GM21367 (cell line): ENCODE results near the gene GIT2.
A peak's percentile ranks its signal among the peaks of the same experiment; 100 is the strongest.
"Not testable (repeated sequence)": the region's sequence is repeated elsewhere in the genome, so short reads cannot be mapped to it uniquely, and the experiment has no call there.

Experiments used
- ATAC-seq: cut with Tn5 transposase; IDR thresholded peaks from one replicate; pipeline ENCODE4 v1.9.1; 2021; ENCODE audit not compliant: unreplicated experiment

The GIT2 gene

GRCh38 chr12:109995686-109996482 is at the start of gene GIT2:
Gene GIT2, minus strand, starts transcription at chr12:109996368. Its CDS starts 144 bp downstream, at chr12:109996224.
- ATAC-seq: peak; percentile 55

GRCh38 chr12:110042264-110042663 is 46.1 kb upstream of the GIT2 start:
- no peak for ATAC-seq

- ATAC-seq: no peak
These were observed 43.1 kb upstream of the GIT2 start for GRCh38 chr12:110039085-110039807.

GRCh38 chr12:110038741-110039084 is 42.5 kb upstream of the GIT2 start:
- no peak for ATAC-seq

GRCh38 chr12:110037315-110037714 is 41.1 kb upstream of the GIT2 start:
- ATAC-seq: no peak

- ATAC-seq: no peak
These were observed 39.5 kb upstream of the GIT2 start for GRCh38 chr12:110035534-110036104.

- no peak for ATAC-seq
These were observed 37.7 kb upstream of the GIT2 start for GRCh38 chr12:110033888-110034287.

- ATAC-seq: no peak
These were observed 33.2 kb upstream of the GIT2 start for GRCh38 chr12:110029290-110029815.

- no peak for ATAC-seq
These were observed 32.2 kb upstream of the GIT2 start for GRCh38 chr12:110028323-110028722.

GRCh38 chr12:110024051-110024450 is 27.9 kb upstream of the GIT2 start:
- no peak for ATAC-seq

GRCh38 chr12:110023059-110023980 is 27.2 kb upstream of the GIT2 start:
- ATAC-seq: no peak

GRCh38 chr12:110020956-110021355 is 24.8 kb upstream of the GIT2 start:
- ATAC-seq: no peak

- no peak for ATAC-seq
These were observed 19.0 kb upstream of the GIT2 start for GRCh38 chr12:110015132-110015531.

GRCh38 chr12:110012659-110013058 is 16.5 kb upstream of the GIT2 start:
- no peak for ATAC-seq

- ATAC-seq: peak; percentile 49
These were observed 16.0 kb upstream of the GIT2 start for GRCh38 chr12:110012137-110012536.

- peak; percentile 39 for ATAC-seq
These were observed 14.9 kb upstream of the GIT2 start for GRCh38 chr12:110010853-110011723.

- not testable (repeated sequence) for ATAC-seq
These were observed 12.7 kb upstream of the GIT2 start for GRCh38 chr12:110008681-110009398.

GRCh38 chr12:110007881-110008280 is 11.7 kb upstream of the GIT2 start:
- ATAC-seq: no peak

- ATAC-seq: no peak
These were observed 9.9 kb upstream of the GIT2 start for GRCh38 chr12:110006115-110006514.
